GM12872 (cell line): ENCODE measurements around the gene TXNDC8.

Experiments
- TF ChIP-seq, protein P1 (sequence below): IDR thresholded peaks from 3 replicates; pipeline ENCODE4 v1.5.1; 2011; ENCODE audit warnings: low read depth, mild to moderate bottlenecking, low read length, moderate library complexity; ENCODE audit not compliant: insufficient read depth

Gene TXNDC8

DNA sequence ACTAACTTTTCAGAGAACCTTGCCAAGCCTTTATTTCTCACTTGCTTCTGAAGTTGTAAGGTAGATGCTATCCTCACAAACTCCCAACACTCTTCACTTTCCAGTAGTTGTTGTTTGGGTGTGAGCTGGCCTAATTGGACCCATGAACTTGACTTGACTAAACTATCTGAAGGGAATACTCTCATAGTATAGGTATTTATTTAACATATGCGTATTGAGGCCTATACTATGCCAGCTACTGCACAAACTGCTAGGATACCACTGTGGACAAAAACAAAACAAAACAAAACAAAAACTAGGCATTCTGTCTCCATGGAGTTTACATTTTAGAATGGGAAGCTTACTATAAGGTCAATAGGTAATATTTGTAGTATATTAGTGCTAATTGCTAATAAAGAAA, 1.3 kb downstream of the TXNDC8 start:
- TF ChIP-seq, protein P1, sequence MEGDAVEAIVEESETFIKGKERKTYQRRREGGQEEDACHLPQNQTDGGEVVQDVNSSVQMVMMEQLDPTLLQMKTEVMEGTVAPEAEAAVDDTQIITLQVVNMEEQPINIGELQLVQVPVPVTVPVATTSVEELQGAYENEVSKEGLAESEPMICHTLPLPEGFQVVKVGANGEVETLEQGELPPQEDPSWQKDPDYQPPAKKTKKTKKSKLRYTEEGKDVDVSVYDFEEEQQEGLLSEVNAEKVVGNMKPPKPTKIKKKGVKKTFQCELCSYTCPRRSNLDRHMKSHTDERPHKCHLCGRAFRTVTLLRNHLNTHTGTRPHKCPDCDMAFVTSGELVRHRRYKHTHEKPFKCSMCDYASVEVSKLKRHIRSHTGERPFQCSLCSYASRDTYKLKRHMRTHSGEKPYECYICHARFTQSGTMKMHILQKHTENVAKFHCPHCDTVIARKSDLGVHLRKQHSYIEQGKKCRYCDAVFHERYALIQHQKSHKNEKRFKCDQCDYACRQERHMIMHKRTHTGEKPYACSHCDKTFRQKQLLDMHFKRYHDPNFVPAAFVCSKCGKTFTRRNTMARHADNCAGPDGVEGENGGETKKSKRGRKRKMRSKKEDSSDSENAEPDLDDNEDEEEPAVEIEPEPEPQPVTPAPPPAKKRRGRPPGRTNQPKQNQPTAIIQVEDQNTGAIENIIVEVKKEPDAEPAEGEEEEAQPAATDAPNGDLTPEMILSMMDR = no peak

DNA sequence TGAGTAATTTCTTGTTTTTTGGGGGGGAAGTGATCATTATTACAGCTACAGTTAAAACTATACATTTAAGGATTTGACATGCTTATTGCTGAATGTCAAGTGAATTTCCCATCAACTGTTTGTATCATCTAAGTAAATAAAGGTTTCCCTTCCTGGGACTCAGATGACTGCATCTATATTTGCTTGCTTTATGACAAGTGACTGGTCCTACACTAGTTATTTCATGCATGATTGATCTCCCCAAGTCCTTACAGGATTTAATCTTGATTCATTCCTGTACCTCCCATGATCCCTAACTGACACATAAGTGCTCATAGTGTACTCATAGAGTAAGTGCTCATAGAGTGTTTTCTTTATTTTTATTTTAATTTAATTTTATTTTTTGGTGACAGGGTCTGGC, 2.8 kb downstream of the TXNDC8 start:
- TF ChIP-seq, protein P1 = no peak

DNA sequence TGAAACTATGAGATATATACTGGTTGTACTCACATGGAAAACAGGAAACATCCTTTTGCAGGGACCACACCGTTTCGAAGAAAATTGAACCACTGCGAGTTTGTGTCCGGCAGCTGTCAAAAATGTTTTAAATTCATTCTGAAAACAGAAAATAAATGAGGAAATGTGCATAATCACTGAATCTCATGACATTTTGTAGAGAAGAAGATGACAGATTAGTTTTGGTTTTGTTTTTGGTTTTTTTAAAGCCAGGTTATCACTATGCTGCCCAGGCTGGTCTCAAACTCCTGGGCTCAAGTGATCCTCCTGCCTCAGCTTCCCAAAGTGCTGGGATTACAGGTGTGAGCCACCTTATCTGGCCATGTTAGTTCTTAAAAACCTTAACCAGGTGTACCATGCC, 3.5 kb downstream of the TXNDC8 start:
- TF ChIP-seq, protein P1 = no peak

DNA sequence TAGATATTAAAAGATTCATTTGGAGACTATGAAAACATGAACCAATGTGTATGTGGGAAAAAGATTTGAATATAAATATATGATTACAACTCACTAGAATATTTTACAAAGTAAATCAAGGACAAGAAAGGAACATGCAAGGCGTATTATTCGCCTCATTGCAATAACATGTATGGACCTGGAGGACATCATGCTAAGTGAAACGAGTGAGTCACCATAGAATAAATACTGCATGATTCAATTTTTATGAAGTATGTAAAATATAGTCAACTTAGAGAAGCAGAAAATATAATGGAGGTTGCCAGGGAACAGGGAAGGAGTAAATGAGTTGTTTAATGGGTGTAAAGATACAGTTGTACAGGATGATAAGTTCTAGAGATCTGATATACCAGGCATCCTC, 4.9 kb downstream of the TXNDC8 start:
- TF ChIP-seq, protein P1 = no peak

DNA sequence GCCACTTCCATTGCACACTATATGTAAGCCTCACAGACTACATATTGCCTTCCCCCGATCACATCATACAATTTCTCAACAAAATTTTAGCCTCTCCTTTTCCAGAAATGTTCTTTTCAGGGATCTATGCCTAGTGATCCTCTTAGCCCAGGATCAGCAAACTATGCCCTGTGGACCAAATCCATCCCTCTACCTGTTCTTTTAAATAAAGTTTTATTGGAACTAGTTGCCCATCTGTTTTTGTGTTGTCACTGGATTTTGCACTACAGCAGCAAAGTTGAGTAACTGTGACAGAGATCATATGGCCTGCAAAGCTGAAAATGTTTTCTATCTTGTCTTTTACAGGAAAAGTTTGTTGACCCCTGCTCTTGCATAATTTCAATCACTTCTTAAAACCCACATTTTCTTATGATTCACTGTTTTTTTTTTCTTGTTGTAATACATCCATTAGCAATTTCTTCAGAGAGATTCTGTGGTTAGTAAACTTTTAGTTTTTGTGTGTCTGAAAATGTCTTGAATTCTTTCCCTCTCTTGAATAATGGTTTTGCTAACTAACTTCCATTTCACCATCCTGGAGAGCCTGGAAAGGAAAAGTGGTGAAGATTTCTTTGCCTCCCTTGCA, 7.1 kb downstream of the TXNDC8 start:
- TF ChIP-seq, protein P1 = no peak

DNA sequence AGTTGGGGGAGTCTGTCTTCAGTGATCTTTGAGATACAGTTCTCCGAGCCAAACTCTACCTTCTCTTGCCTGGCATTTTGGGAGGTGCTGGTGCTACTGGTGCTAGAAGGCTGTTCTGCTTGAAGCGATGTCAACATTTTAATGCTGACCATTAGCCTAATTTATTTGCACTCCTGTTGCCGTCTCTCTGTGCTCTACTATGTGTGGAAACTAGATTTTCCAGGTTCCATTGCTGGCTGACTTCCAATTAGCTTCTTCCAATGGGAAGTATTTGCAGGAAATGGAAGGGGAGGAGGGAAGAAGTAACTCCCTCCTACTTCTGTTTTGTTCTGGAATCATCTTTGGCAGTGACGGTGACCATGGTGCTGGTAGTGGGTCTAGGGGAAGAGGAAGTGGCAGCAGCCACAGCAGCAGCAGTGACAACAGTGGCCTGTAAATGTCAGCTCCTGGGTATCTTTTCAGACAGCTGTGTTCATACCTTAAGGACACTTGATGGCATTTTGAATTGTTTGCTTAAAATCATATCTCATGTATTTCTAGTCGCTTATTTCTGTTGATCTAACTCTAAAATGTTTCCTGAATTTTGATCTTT, 7.9 kb downstream of the TXNDC8 start:
- TF ChIP-seq, protein P1 = no peak

DNA sequence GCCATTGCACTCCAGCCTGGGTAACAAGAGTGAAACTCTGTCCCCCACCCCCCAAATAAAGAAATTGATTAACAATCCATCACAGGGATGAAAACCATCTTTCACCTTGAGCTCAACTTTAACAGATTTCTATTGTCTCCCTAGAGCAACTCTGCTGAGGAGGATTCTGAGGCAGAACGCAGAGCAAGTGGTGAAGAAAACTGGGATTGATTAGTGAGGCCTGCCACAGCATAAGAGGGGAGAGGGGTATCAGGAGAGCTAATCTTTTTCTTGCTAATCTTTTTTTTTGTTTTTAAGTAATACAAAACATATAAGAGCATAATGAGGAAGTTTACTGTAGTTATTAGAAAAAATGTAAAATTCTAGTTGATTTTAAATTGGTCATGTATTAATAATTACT, 8.9 kb downstream of the TXNDC8 start:
- TF ChIP-seq, protein P1 = no peak
